Lower lobe of right lung (tissue), 2 donors: ENCODE results near the gene DUS4L. TPM values are rescaled to one million over a fixed set of nuclear protein-coding genes. Genes with fewer than 3 reads are reported as not detected.

ENCODE experiments used
- ATAC-seq, 2 donors: fragments of 200-7000 bp; cut with Tn5 transposase; one replicate each; pipeline ENCODE4 v1.9.1; 2020 to 2022; ENCODE audit warnings: mild to moderate bottlenecking in 2 of 2, moderate library complexity in 2 of 2
- DNase-seq: peaks from one replicate; pipeline ENCODE4 v3.0.0-alpha.2; 2020
- H3K27ac ChIP-seq: fragments of 200-600 bp; one replicate; pipeline ENCODE4 v1.8.0; 2022
- H3K27me3 ChIP-seq: fragments of 200-600 bp; one replicate; pipeline ENCODE4 v1.8.0; 2022; ENCODE audit warnings: low read depth
- H3K36me3 ChIP-seq: fragments of 200-600 bp; one replicate; pipeline ENCODE4 v1.8.0; 2022; ENCODE audit warnings: mild to moderate bottlenecking
- H3K4me1 ChIP-seq: fragments of 200-600 bp; one replicate; pipeline ENCODE4 v1.8.0; 2022
- H3K4me3 ChIP-seq: fragments of 200-600 bp; one replicate; pipeline ENCODE4 v1.8.0; 2022; ENCODE audit warnings: mild to moderate bottlenecking
- H3K9me3 ChIP-seq: fragments of 200-600 bp; one replicate; pipeline ENCODE4 v1.8.0; 2022
- intact Hi-C: fragments of 100-400 bp; cut with DNase I; formaldehyde crosslinking; loops from one replicate; pipeline ENCODE4 v1.11.0; 2022
- total RNA-seq: library from RNA; stranded (reverse); fragmentation: NEBNext Ultra II Directional; extraction: Animal tissue kit (Norgen Biotek cat#: 25700); gene quantifications from one replicate; pipeline ENCODE4 v1.2.1, GENCODE V29; 2021
- TF ChIP-seq, protein P1 (sequence below): fragments of 200-600 bp; IDR thresholded peaks from one replicate; pipeline ENCODE4 v1.8.0; 2022; ENCODE audit warnings: antibody characterized with exemption, mild to moderate bottlenecking
- donor health status: DM: no; HTN: yes; CAD: no; lungs with severe emphysema.

The DUS4L gene
- total RNA-seq, 1 donor from 2014 or later = 5.3 TPM

GRCh38 chr7:107555893-107556292 is 7.9 kb upstream of the DUS4L start:
- TF ChIP-seq, protein P1, sequence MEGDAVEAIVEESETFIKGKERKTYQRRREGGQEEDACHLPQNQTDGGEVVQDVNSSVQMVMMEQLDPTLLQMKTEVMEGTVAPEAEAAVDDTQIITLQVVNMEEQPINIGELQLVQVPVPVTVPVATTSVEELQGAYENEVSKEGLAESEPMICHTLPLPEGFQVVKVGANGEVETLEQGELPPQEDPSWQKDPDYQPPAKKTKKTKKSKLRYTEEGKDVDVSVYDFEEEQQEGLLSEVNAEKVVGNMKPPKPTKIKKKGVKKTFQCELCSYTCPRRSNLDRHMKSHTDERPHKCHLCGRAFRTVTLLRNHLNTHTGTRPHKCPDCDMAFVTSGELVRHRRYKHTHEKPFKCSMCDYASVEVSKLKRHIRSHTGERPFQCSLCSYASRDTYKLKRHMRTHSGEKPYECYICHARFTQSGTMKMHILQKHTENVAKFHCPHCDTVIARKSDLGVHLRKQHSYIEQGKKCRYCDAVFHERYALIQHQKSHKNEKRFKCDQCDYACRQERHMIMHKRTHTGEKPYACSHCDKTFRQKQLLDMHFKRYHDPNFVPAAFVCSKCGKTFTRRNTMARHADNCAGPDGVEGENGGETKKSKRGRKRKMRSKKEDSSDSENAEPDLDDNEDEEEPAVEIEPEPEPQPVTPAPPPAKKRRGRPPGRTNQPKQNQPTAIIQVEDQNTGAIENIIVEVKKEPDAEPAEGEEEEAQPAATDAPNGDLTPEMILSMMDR = no peak
- Histone ChIP-seq H3K27me3 (no peaks in the 10 kb centered on the region), H3K4me3 (no peak overlapping the region), H3K4me1 (peaks cover 17% of the 10 kb centered on the region), H3K9me3 (no peaks in the 10 kb centered on the region), H3K27ac (no peak overlapping the region), H3K36me3 (peaks cover 46% of the 10 kb centered on the region)
- intact Hi-C loops = no loop called here
- DNase-seq (no peak), ATAC-seq (no peak)

DNA sequence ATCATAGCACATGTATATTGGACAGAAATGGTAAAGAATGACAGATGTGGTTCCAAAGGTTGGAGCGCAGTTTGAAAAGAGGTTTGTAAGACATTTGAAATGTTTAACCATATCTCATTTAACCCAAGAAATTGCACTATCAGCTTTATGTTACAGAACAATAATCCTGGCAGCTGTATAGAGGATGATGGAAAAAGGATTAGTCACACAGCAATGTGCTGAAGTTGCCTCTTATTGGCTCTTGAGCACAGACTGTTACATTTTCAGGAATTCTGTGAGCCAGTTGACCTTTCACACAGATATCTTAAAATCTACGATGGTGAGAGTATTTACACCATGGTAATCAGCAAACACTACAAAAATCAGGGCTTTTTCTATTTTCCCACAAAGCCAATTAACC is 3.9 kb upstream of the DUS4L start:
- H3K9me3 ChIP-seq = no peaks in the 10 kb centered on the region
- intact Hi-C loops = no loop called here
- H3K4me1 ChIP-seq = peaks cover 45% of the 10 kb centered on the region
- ATAC-seq (peak in 1 of 2 donors; percentile 31), DNase-seq (no peak)
- H3K27ac ChIP-seq = peak overlapping the region; percentile 9
- H3K36me3 ChIP-seq = peaks cover 28% of the 10 kb centered on the region
- H3K27me3 ChIP-seq = no peaks in the 10 kb centered on the region
- no peak overlapping the region for H3K4me3 ChIP-seq
- TF ChIP-seq, protein P1 = no peak

GRCh38 chr7:107560898-107561516 is 2.8 kb upstream of the DUS4L start:
- DNase-seq (no peak), ATAC-seq (no peak)
- H3K27me3 ChIP-seq = no peaks in the 10 kb centered on the region
- TF ChIP-seq, protein P1 = no peak
- peaks cover 18% of the 10 kb centered on the region for H3K36me3 ChIP-seq
- intact Hi-C loops = no loop called here
- H3K4me3 ChIP-seq = no peak overlapping the region
- H3K4me1 ChIP-seq = peaks cover 49% of the 10 kb centered on the region
- H3K27ac ChIP-seq = no peak overlapping the region
- H3K9me3 ChIP-seq = no peaks in the 10 kb centered on the region

- DNase-seq (no peak), ATAC-seq (peak; percentile 86 to 89)
- intact Hi-C loops = no loop called here
- Histone ChIP-seq H3K4me3 (peak overlapping the region; percentile 88), H3K36me3 (no peaks in the 10 kb centered on the region), H3K27ac (peak overlapping the region; percentile 97), H3K9me3 (no peaks in the 10 kb centered on the region), H3K4me1 (peaks cover 49% of the 10 kb centered on the region), H3K27me3 (no peaks in the 10 kb centered on the region)
- TF ChIP-seq, protein P1 = no peak
These were observed 543 bp upstream of the DUS4L start for GRCh38 chr7:107563081-107563774.

DNA sequence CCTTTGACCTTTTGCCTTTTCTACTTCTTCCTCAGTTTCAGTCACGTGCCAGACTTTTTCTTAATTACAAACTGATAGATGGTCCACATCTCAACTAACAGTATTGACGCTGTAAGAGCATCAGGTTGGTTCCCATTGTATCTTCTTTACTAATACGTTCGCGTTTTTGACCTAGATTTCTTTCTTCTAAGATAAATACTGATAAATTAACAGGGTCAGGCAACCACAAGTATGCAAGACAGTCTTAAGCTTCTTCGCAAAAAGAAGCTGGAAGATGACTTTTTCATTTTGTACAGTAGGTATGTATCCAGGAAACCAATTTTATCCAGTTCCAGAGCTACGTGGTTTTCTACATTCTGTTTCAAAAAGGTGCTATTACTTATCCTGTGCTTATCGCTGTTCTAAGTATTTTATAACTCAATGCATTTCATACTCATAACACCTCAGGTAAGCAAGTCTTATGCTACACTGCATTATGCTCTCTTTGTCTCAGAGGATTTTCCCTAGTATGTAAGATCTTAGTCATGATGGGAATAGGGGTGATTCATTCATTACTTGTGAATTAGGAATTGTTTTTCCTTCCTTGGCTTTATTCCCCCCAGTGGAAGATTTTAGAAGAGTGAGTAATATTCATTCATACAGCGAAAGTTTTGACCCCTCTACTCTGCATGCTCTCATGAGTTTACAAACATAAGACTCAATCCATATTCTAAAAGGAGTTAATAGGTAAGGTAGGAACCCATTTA is 955 bp downstream of the DUS4L start:
- DNase-seq = no peak
- peaks cover 43% of the 10 kb centered on the region for H3K4me1 ChIP-seq
- H3K27me3 ChIP-seq = no peaks in the 10 kb centered on the region
- intact Hi-C loops = no loop called here
- TF ChIP-seq, protein P1 = no peak
- H3K36me3 ChIP-seq = no peaks in the 10 kb centered on the region
- H3K9me3 ChIP-seq = no peaks in the 10 kb centered on the region
- ATAC-seq = no peak
- peak overlapping the region; percentile 88 for H3K4me3 ChIP-seq
- H3K27ac ChIP-seq = peak overlapping the region; percentile 97
